Colonic mucosa (tissue), 4 donors: ENCODE results near the gene PLCL1. TPM values are rescaled to one million over a fixed set of nuclear protein-coding genes. Genes with fewer than 3 reads are reported as not detected.

Source experiments
- DNase-seq: peaks from one replicate; pipeline ENCODE4 v3.0.0-alpha.2; 2020
- H3K27ac ChIP-seq: fragments of 200-600 bp; one replicate; pipeline ENCODE4 v1.8.0; 2021
- H3K27me3 ChIP-seq: fragments of 200-600 bp; one replicate; pipeline ENCODE4 v1.8.0; 2021
- H3K36me3 ChIP-seq: fragments of 200-600 bp; one replicate; pipeline ENCODE4 v1.8.0; 2021
- H3K4me1 ChIP-seq: fragments of 200-600 bp; one replicate; pipeline ENCODE4 v1.8.0; 2021; ENCODE audit warnings: mild to moderate bottlenecking
- H3K4me3 ChIP-seq: fragments of 200-600 bp; one replicate; pipeline ENCODE4 v1.8.0; 2021
- H3K9ac ChIP-seq, 2 donors: one replicate each; pipeline ENCODE4 v1.7.0; 2013; ENCODE audit warnings: control low read depth in 2 of 2, low read depth in 2 of 2, low read length in 2 of 2
- H3K9me3 ChIP-seq: fragments of 200-600 bp; one replicate; pipeline ENCODE4 v1.8.0; 2021
- CTCF ChIP-seq: fragments of 200-600 bp; IDR thresholded peaks from one replicate; pipeline ENCODE4 v1.8.0; 2022; ENCODE audit warnings: antibody characterized with exemption, mild to moderate bottlenecking
- intact Hi-C: fragments of 100-400 bp; cut with DNase I; formaldehyde crosslinking; loops from one replicate; pipeline ENCODE4 v1.14.1; 2022
- total RNA-seq, 2 donors: library from RNA; stranded (reverse); fragmentation: NEBNext Ultra II Directional in 1 of 2; extraction: Animal tissue kit (Norgen Biotek cat#: 25700) in 1 of 2; gene quantifications; one replicate each; pipeline ENCODE4 v1.2.1, GENCODE V29; 2021
- donor health status: healthy.
- donor health status: DM: no; HTN: no; CAD: no.
- donor health status: DM: no; HTN: no; CAD: no.

PLCL1 gene
- total RNA-seq, 2 donors from 2014 or later: 0.30 to 1.3 TPM

- H3K27ac ChIP-seq: no peak overlapping the region
- no peak overlapping the region for H3K4me3 ChIP-seq
- no peaks in the 10 kb centered on the region for H3K4me1 ChIP-seq
- no peaks in the 10 kb centered on the region for H3K9me3 ChIP-seq
- no peaks in the 10 kb centered on the region for H3K36me3 ChIP-seq
- intact Hi-C loops: no loop called here
- no peak for DNase-seq
- no peak for TF ChIP-seq CTCF
- H3K27me3 ChIP-seq: no peaks in the 10 kb centered on the region
- H3K9ac ChIP-seq: no peak overlapping the region
These were observed 111.3 kb downstream of the PLCL1 start for GRCh38 chr2:197915548-197916265.

- DNase-seq: no peak
- no peaks in the 10 kb centered on the region for H3K9me3 ChIP-seq
- H3K27ac ChIP-seq: no peak overlapping the region
- no peak overlapping the region for H3K4me3 ChIP-seq
- TF ChIP-seq CTCF: no peak
- H3K36me3 ChIP-seq: no peaks in the 10 kb centered on the region
- no peaks in the 10 kb centered on the region for H3K27me3 ChIP-seq
- H3K4me1 ChIP-seq: no peaks in the 10 kb centered on the region
- intact Hi-C loops: no loop called here
- no peak overlapping the region for H3K9ac ChIP-seq
These were observed 115.1 kb downstream of the PLCL1 start for GRCh38 chr2:197919487-197919886.

- TF ChIP-seq CTCF: no peak
- DNase-seq: no peak
- no peak overlapping the region for H3K4me3 ChIP-seq
- H3K27ac ChIP-seq: no peak overlapping the region
- H3K4me1 ChIP-seq: no peaks in the 10 kb centered on the region
- no peaks in the 10 kb centered on the region for H3K36me3 ChIP-seq
- intact Hi-C loops: no loop called here
- no peaks in the 10 kb centered on the region for H3K9me3 ChIP-seq
- H3K9ac ChIP-seq: no peak overlapping the region
- H3K27me3 ChIP-seq: no peaks in the 10 kb centered on the region
These were observed 115.7 kb downstream of the PLCL1 start for GRCh38 chr2:197920088-197920487.

GRCh38 chr2:197920592-197921201, 116.3 kb downstream of the PLCL1 start:
- intact Hi-C loops: no loop called here
- Histone ChIP-seq H3K9me3 (no peaks in the 10 kb centered on the region), H3K4me1 (no peaks in the 10 kb centered on the region), H3K36me3 (no peaks in the 10 kb centered on the region), H3K9ac (no peak overlapping the region), H3K27ac (no peak overlapping the region), H3K4me3 (no peak overlapping the region), H3K27me3 (no peaks in the 10 kb centered on the region)
- TF ChIP-seq CTCF: no peak
- DNase-seq: no peak

- Histone ChIP-seq H3K4me3 (no peak overlapping the region), H3K4me1 (no peaks in the 10 kb centered on the region), H3K9ac (no peak overlapping the region), H3K9me3 (no peaks in the 10 kb centered on the region), H3K27ac (no peak overlapping the region), H3K27me3 (no peaks in the 10 kb centered on the region), H3K36me3 (no peaks in the 10 kb centered on the region)
- TF ChIP-seq CTCF: no peak
- intact Hi-C loops: no loop called here
- DNase-seq: no peak
These were observed 120.1 kb downstream of the PLCL1 start for GRCh38 chr2:197924483-197924882.
